ENCODE data around the gene IGFL1.

The IGFL1 gene

GRCh38 chr19:46279177-46279576, 49.6 kb downstream of the IGFL1 start:
- peak overlapping the region; percentile 95 for H2BK12ac ChIP-seq (ENCODE audit: low read length)
- H3K4me2 ChIP-seq (ENCODE audit: low read length), result no peak overlapping the region
- H4K91ac ChIP-seq (ENCODE audit: low read depth, low read length), result peak overlapping the region; percentile 64
- H3K27ac ChIP-seq (ENCODE audit: low read depth, low read length), result no peak overlapping the region
- H2AFZ ChIP-seq (ENCODE audit: insufficient read depth, low read length, poor library complexity), result no peak overlapping the region
- no peak overlapping the region for H4K8ac ChIP-seq (ENCODE audit: low read depth, low read length)
- peaks cover 2% of the 10 kb centered on the region in 2 experiments for H3K4me1 ChIP-seq (ENCODE audit: control insufficient read depth in 1 of 2, insufficient read depth in 2 of 2, low read length in 2 of 2)
- peak overlapping the region; percentile 66 for H2AK5ac ChIP-seq (ENCODE audit: low read length)
- H4K12ac ChIP-seq (ENCODE audit: low read depth, low read length), result no peak overlapping the region
- H3K9me3 ChIP-seq (ENCODE audit: insufficient read depth, low read depth, low read length), result no peaks in the 10 kb centered on the region
- no peak overlapping the region for H3K4ac ChIP-seq (ENCODE audit: low read depth, low read length)
- H3K9ac ChIP-seq (ENCODE audit: low read length), result no peak overlapping the region
- no peaks in the 10 kb centered on the region for H3K27me3 ChIP-seq (ENCODE audit: insufficient read depth, low read length)
- H3K4me3 ChIP-seq (ENCODE audit: low read depth, low read length), result no peak overlapping the region
- peak overlapping the region; percentile 48 for H3K14ac ChIP-seq (ENCODE audit: low read length)
- peak overlapping the region; percentile 52 for H2BK120ac ChIP-seq (ENCODE audit: insufficient read depth, low read length, poor library complexity)
- WGBS (ENCODE audit: extremely low coverage, insufficient coverage, insufficient read length), result no CpG with 5 or more reads among the region's 7 CpGs
- no peak for DNase-seq
- H3K23ac ChIP-seq (ENCODE audit: low read length), result no peak overlapping the region
- no peak overlapping the region for H2BK5ac ChIP-seq (ENCODE audit: low read depth, low read length, poor library complexity)
- peaks cover 0 to 2% of the 10 kb centered on the region in 2 experiments for H3K36me3 ChIP-seq (ENCODE audit: control insufficient read depth in 1 of 2, insufficient read depth in 2 of 2, low read length in 2 of 2)
- no peak overlapping the region for H3K18ac ChIP-seq (ENCODE audit: low read length)
- peaks cover 2% of the 10 kb centered on the region for H3K79me1 ChIP-seq (ENCODE audit: low read length)
- no peaks in the 10 kb centered on the region for H3K79me2 ChIP-seq (ENCODE audit: control insufficient read depth, insufficient read depth, low read length, poor library complexity)

Measured in trophoblast cell (in vitro differentiated cells and primary cell).